Mesodermal cell (in vitro differentiated cells): ENCODE measurements around the gene HTR1D.
A peak's percentile ranks its signal among the peaks of the same experiment; 100 is the strongest.

Experiments
- H3K27ac ChIP-seq: 2 replicates; pipeline ENCODE4 v1.7.0; 2013; ENCODE audit warnings: mild to moderate bottlenecking, low read depth, low read length, moderate library complexity; ENCODE audit not compliant: severe bottlenecking
- H3K36me3 ChIP-seq: 2 replicates; pipeline ENCODE4 v1.7.1; 2013; ENCODE audit warnings: mild to moderate bottlenecking, low read length, moderate library complexity; ENCODE audit not compliant: control insufficient read depth, insufficient read depth
- H3K4me1 ChIP-seq: one replicate; pipeline ENCODE4 v1.7.1; 2013; ENCODE audit warnings: mild to moderate bottlenecking, low read length; ENCODE audit not compliant: insufficient read depth, control insufficient read depth, poor library complexity, severe bottlenecking
- H3K4me3 ChIP-seq: 2 replicates; pipeline ENCODE4 v1.7.0; 2013; ENCODE audit warnings: low read length, control low read depth, mild to moderate bottlenecking; ENCODE audit not compliant: insufficient read depth, poor library complexity, severe bottlenecking; ENCODE audit errors: extremely low read depth
- H3K9me3 ChIP-seq: 2 replicates; pipeline ENCODE4 v1.7.1; 2013; ENCODE audit warnings: mild to moderate bottlenecking, low read length, moderate library complexity; ENCODE audit not compliant: control insufficient read depth
- WGBS, 2 experiments: methylation state at CpG; one replicate each; pipeline ENCODE4 v1.1.5; 2013; ENCODE audit warnings: missing lambda C conversion rate in 2 of 2; ENCODE audit not compliant: insufficient coverage in 2 of 2; 5-methylcytosine and 5-hydroxymethylcytosine counted together

The HTR1D gene

DNA sequence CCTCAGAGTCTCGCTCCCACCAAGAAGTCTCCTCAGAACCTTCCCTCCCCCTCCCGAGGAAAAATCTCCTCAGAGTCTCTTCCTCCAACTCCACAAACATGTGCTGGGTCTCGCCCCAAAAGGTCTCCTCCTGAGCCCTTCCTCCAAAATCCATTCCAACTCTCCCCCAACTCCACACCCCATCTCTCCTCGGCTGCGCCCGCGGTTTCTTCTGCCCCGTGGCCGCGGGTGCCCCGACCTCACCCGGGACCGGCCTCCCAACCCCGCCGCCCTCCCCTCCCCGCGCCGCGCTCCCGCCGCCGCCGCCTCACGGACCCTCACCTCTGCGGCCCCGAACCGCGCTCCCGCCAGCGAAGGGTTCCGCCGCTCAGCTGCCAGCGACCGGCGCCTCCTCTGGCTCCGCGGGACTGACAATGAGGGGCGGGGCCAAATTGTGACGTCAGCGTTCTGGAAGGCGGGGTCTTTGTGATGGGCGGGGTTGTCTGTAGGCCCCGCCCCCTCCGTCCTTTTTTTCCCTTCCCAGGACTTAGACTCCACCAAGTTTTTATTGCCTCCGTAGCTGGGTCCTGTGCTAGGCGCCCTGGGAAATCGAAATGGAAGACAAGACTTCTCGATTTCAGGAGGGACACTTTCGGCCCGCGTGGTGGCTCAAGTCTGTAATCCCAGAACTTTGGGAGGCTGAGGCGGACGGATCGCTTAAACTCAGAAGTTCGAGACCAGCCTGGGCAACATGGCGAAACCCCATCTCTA lies 48.7 kb downstream of the HTR1D start, which contains the start of gene LUZP1:
LUZP1 (minus strand) TSS at position 412 of the 750 bp plus-strand sequence.
- Histone ChIP-seq H3K27ac (peak within 1 kb of the TSS; percentile 96), H3K4me3 (peak within 1 kb of the TSS; percentile 82), H3K4me1 (peaks cover 14% of the 10 kb centered on the region), H3K9me3 (no peaks in the 10 kb centered on the region), H3K36me3 (peaks cover 17% of the 10 kb centered on the region)
- 13 to 25% methylated on average over 27 to 47 of the region's 56 CpGs for WGBS, 2 experiments

DNA sequence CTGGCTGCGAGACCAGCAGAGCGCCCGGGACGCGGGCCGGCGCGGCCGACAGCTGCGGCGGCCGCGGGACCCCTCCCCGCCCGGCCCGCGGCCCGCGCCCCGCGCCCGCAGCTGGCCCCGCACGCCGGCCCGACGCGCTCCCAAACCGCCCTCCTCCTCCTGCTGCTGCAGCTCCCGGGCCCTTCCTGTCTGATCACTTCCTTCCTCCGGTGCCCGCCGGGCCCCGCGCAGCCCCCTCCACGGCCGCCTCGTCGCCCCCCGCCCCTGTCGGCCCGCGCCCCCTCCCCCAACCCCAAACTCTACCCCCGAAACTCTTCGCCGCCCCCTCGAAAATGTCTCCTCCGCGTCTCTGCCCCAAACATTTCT lies 49.2 kb downstream of the HTR1D start:
- Histone ChIP-seq H3K9me3 (no peaks in the 10 kb centered on the region), H3K27ac (peak overlapping the region; percentile 96), H3K36me3 (peaks cover 17% of the 10 kb centered on the region), H3K4me3 (peak overlapping the region; percentile 82), H3K4me1 (peaks cover 14% of the 10 kb centered on the region)
- 0 to 1% methylated on average over 17 to 30 of the region's 49 CpGs for WGBS, 2 experiments

DNA sequence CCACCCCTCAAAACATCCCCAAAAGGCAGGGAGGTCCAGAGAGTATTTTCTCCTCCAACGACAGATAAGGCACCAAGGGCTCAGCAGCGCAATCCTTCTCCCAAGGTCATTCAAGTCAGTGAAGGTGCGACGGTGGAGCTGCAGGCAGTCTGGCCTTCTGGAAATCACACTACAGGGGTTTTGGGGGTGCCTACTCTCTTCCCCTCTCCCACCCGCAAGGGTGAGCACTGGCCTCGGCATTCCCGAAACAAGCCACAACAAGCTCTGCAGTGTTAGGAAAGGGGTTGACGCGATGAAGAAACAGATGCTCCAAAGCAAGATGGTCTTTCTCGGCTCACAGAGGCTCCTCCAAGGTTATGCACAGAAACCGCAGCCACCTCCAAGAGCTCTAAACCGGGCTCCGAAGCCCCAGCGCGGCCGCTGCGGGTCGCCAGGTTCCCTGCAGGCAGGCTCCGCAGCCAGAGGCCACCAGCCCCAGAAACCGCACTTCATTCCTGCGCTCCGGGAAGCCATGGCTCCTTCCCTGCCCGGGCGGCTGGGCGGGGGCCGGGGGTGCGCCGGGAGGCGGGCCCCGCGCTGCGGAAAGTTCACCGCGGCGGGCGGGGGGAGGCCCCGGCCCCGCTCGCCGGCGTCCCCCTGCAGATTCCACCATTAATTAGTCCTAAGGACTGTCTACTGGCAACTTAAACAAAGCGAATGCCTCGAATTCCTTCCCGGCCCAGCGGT lies 49.8 kb downstream of the HTR1D start:
- peak overlapping the region; percentile 96 for H3K27ac ChIP-seq
- WGBS, 2 experiments, result 0 to 1% methylated on average over 27 to 34 of the region's 45 CpGs
- peaks cover 17% of the 10 kb centered on the region for H3K36me3 ChIP-seq
- peaks cover 14% of the 10 kb centered on the region for H3K4me1 ChIP-seq
- H3K9me3 ChIP-seq, result no peaks in the 10 kb centered on the region
- H3K4me3 ChIP-seq, result peak overlapping the region; percentile 82

DNA sequence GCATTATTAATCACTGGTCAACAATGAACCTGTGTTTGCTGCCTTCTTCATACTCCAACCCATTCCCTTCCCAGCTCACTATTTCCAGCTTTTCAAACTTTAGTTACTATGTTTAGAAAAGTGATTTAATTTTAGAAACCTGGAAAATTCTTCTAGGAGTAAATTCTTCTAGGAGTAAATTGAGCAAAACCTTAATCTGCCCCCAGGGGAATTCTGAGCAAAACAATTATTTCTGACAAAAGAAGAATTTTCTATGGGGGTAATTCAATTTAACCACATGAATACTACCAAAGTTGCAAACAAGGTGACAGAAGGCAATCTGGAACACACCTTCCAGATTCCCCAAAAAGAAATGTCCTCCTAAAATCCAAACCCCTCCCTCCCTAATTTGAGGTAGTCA lies 50.4 kb downstream of the HTR1D start:
- H3K9me3 ChIP-seq, result no peaks in the 10 kb centered on the region
- peaks cover 17% of the 10 kb centered on the region for H3K36me3 ChIP-seq
- H3K4me3 ChIP-seq, result peak overlapping the region; percentile 82
- H3K27ac ChIP-seq, result peak overlapping the region; percentile 96
- peaks cover 14% of the 10 kb centered on the region for H3K4me1 ChIP-seq

DNA sequence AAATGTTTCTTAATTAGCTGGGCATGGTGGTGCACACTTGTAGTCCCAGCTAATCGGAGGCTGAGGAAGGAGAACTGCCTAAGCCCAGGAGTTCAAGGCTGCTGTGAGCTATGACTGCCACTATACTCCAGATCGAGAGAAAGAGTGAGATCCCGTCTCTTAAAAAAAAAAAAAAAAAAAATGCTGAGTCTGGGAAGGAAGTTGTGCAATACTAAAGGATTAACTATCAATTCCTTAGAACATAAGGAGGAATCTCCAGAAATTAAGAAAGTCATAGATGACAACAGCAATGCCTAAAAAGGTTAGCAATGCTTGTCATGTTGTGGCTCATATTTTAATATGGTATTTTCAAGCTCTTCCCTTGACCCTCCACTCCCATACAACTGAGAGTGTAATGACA lies 53.9 kb downstream of the HTR1D start:
- Histone ChIP-seq H3K4me1 (peaks cover 14% of the 10 kb centered on the region), H3K9me3 (no peaks in the 10 kb centered on the region), H3K36me3 (peaks cover 30% of the 10 kb centered on the region), H3K27ac (peak overlapping the region; percentile 23), H3K4me3 (no peak overlapping the region)
- WGBS, 2 experiments, result 88 to 100% methylated on average over 1 of the region's 3 CpGs

DNA sequence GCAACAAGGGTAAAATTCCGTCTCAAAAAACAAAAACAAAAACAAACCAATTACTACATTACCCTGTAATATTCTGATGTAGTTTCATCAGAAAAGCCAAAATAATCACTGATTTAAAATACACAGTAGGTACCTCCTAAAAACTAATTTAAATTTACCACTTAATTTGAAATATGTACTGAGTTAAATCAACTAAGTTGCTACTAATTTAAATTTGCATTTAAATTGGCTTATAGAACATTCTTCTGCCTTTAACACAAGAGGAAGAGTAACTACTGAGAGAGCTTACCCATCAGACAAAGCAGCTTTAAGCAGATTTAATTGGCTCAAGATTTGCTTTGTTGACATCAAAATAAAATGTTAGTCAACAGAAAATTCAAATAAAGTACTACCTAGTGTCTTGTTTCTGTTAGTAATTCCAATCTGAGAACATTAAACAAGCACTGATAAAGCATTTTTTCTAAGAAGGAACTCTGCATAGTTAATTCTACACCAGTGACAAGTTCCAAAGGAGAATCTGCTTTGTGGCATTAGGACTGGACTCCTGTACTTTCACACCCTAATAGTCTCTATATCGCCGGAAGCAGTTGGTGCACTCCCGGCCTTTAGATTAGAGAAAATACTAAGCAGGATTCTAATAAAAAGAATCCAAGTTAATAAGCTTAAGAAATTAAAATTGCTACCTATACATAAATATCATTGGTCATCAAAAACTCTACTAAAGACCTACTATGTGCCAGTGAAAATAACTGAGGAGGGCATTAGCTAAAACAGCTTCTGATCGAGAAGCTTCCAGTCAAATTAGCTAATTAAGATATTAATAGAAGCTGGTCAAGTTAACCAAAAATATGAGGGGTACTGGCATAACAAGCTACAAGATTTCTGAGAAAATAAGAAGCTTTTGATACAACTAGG lies 57.1 kb downstream of the HTR1D start:
- H3K4me3 ChIP-seq, result no peak overlapping the region
- H3K27ac ChIP-seq, result no peak overlapping the region
- peaks cover 33% of the 10 kb centered on the region for H3K36me3 ChIP-seq
- no peaks in the 10 kb centered on the region for H3K9me3 ChIP-seq
- WGBS, 2 experiments, result 92% methylated on average over 2 of the region's 5 CpGs; no CpG with 5 or more reads in 1 of the 2 experiments
- peaks cover 5% of the 10 kb centered on the region for H3K4me1 ChIP-seq

DNA sequence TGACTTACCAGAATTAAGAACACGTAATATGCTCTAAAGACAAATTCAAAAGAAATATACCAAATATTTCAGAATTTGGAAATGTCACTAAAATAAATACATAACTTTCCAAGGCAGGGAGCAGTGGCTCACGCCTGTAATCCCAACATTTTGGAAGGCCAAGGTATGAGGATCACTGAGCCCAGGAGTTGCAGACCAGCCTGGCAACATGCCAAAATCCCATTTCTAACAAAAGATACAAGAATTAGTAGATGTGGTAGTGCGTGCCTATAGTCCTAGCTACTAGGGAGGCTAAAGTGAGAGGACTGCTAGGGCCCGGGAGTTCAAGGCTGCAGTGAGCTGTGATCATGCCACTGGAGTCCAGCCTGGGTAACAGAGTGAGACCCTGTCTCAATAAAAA lies 60.4 kb downstream of the HTR1D start:
- Histone ChIP-seq H3K4me3 (no peak overlapping the region), H3K4me1 (peaks cover 4% of the 10 kb centered on the region), H3K9me3 (no peaks in the 10 kb centered on the region), H3K27ac (no peak overlapping the region), H3K36me3 (peaks cover 31% of the 10 kb centered on the region)
- WGBS, 2 experiments, result 100% methylated on average over 1 of the region's 4 CpGs

DNA sequence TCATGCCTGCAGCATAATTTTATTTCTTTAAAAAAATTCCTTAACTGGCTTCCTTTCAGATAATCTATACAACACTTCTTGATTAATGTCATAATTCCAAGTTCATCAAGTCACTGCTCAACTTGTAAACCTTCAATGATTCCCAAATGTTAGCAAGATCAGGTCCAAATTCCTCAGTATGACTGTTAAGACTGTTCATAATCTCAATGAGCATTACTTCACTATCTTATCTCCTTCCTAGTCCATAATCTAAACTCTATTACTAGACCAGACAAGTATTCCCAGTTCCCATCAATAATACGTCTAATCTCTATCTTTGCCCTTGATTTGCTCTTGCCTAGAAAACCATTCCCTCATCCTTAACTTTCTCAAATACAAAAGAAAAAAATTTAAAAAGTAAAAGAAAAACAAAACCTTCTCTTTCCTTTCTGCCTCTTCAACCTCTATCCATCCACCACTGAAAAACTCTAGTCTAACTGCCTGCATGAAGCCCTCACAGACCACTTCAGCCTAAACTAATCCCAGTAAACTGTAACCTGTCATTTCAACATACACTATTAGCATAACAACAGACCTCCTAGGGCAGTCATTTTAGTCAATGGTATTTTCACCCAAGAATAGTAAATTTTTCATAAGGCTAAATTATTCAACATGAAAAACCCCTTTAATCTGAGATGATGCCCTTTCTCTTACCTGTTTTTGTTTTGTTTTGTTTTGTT lies 64.2 kb downstream of the HTR1D start:
- peaks cover 7% of the 10 kb centered on the region for H3K4me1 ChIP-seq
- no peaks in the 10 kb centered on the region for H3K9me3 ChIP-seq
- H3K36me3 ChIP-seq, result peaks cover 22% of the 10 kb centered on the region
- WGBS, 2 experiments, result 100% methylated on average over 1 of the region's 1 CpG
- no peak overlapping the region for H3K4me3 ChIP-seq
- no peak overlapping the region for H3K27ac ChIP-seq

DNA sequence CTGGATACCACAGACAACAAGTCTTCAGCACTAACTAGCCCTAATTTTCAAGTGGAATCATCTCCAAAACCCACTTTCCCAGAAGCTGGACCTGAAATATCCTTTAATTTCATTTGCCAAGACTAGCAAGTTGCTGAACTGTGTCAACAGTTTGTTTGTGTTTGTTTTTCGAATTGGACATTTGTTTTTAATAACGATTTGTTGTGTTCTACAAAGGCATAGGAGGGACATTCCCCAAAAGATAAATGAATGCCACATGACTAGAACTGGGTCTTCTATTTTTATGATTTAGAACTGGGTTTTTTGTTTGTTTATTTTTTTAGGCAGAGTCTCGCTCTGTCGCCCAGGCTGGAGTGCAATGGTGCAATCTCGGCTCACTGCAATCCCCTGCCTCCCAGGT lies 66.6 kb downstream of the HTR1D start:
- WGBS, 2 experiments, result 95% methylated on average over 5 of the region's 5 CpGs; no CpG with 5 or more reads in 1 of the 2 experiments
- no peaks in the 10 kb centered on the region for H3K9me3 ChIP-seq
- peaks cover 28% of the 10 kb centered on the region for H3K36me3 ChIP-seq

DNA sequence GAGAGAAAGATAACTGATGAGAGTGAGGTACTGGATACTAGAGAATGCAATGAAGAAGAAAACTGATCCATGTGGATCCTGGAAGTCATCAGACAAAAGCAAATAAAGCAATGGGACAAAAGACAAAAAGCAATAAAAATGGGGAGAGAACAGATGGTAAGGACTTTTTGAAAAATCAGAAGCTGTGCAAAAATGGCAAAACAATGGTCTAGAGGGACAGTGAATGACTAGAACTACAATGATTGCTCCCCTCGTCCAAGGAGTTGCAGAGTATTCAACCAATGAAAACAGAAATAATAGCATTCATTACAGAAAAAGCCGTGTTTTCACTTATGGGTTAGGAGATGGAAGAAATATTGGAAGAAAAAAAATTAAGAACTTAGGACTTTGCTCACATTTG lies 67.2 kb downstream of the HTR1D start:
- no peak overlapping the region for H3K4me3 ChIP-seq
- no peak overlapping the region for H3K27ac ChIP-seq
- WGBS, 2 experiments, result no CpG with 5 or more reads among the region's 2 CpGs
- peaks cover 32% of the 10 kb centered on the region for H3K36me3 ChIP-seq
- H3K9me3 ChIP-seq, result no peaks in the 10 kb centered on the region
- H3K4me1 ChIP-seq, result peaks cover 7% of the 10 kb centered on the region

More for the DNA sequence above, 66.6 kb downstream of the HTR1D start:
- Histone ChIP-seq H3K4me1 (peaks cover 7% of the 10 kb centered on the region), H3K4me3 (no peak overlapping the region), H3K27ac (no peak overlapping the region)
